ENCODE measurements around the gene LPP.

Gene LPP

GRCh38 chr3:188194332-188194731 is 40.4 kb downstream of the LPP start:
- TF ChIP-seq REST (IDR thresholded peaks at IDR 0.05; ENCODE audit: insufficient replicate concordance, low read depth) (no peak), CTCF (IDR thresholded peaks at IDR 0.05; ENCODE audit: insufficient read depth, low read length) (no peak), POLR2AphosphoS5 (IDR thresholded peaks at IDR 0.05; ENCODE audit: low read depth) (no peak), SPI1 (IDR thresholded peaks at IDR 0.05; ENCODE audit: borderline replicate concordance, low read depth) (no peak), GABPA (IDR thresholded peaks at IDR 0.05; ENCODE audit: low read depth) (no peak)
- H3K4me3 ChIP-seq (replicated peaks; ENCODE audit: insufficient read depth, low read length): no peak overlapping the region
- DNase-seq (ENCODE audit: low read depth in 1 of 2, low spot score in 1 of 2): no peak
- no peaks in the 10 kb centered on the region for H3K27me3 ChIP-seq (ENCODE audit: insufficient read depth, poor library complexity, severe bottlenecking)
- H3K27ac ChIP-seq (replicated peaks): no peak overlapping the region

- Histone ChIP-seq H3K4me3 (replicated peaks; ENCODE audit: insufficient read depth, low read length) (no peak overlapping the region), H3K27ac (replicated peaks) (no peak overlapping the region), H3K27me3 (ENCODE audit: insufficient read depth, poor library complexity, severe bottlenecking) (no peaks in the 10 kb centered on the region)
- DNase-seq (ENCODE audit: low read depth in 1 of 2, low spot score in 1 of 2): no peak
- TF ChIP-seq POLR2AphosphoS5 (IDR thresholded peaks at IDR 0.05; ENCODE audit: low read depth) (no peak), SPI1 (IDR thresholded peaks at IDR 0.05; ENCODE audit: borderline replicate concordance, low read depth) (no peak), GABPA (IDR thresholded peaks at IDR 0.05; ENCODE audit: low read depth) (no peak), CTCF (IDR thresholded peaks at IDR 0.05; ENCODE audit: insufficient read depth, low read length) (no peak), REST (IDR thresholded peaks at IDR 0.05; ENCODE audit: insufficient replicate concordance, low read depth) (no peak)
Observed at GRCh38 chr3:188196232-188196990, 42.5 kb downstream of the LPP start.

GRCh38 chr3:188197388-188197847 is 43.5 kb downstream of the LPP start:
- no peak for DNase-seq (ENCODE audit: low read depth in 1 of 2, low spot score in 1 of 2)
- Histone ChIP-seq H3K4me3 (replicated peaks; ENCODE audit: insufficient read depth, low read length) (no peak overlapping the region), H3K27me3 (ENCODE audit: insufficient read depth, poor library complexity, severe bottlenecking) (no peaks in the 10 kb centered on the region), H3K27ac (replicated peaks) (no peak overlapping the region)
- TF ChIP-seq REST (IDR thresholded peaks at IDR 0.05; ENCODE audit: insufficient replicate concordance, low read depth) (no peak), CTCF (IDR thresholded peaks at IDR 0.05; ENCODE audit: insufficient read depth, low read length) (no peak), SPI1 (IDR thresholded peaks at IDR 0.05; ENCODE audit: borderline replicate concordance, low read depth) (no peak), GABPA (IDR thresholded peaks at IDR 0.05; ENCODE audit: low read depth) (no peak), POLR2AphosphoS5 (IDR thresholded peaks at IDR 0.05; ENCODE audit: low read depth) (no peak)
